Liver (tissue), 9 donors: ENCODE measurements around the gene EPS8. TPM values are rescaled to one million over a fixed set of nuclear protein-coding genes. Genes with fewer than 3 reads are reported as not detected.

Experiments
- DNase-seq: peaks from one replicate; pipeline ENCODE4 v3.0.0-alpha.2; 2017; ENCODE audit warnings: low spot score
- H3K27ac ChIP-seq, 2 donors: one replicate each; pipeline ENCODE4 v1.7.0; 2013; ENCODE audit warnings: inconsistent platforms in 2 of 2, low read length in 2 of 2, control low read depth in 1 of 2, low read depth in 1 of 2, mild to moderate bottlenecking in 1 of 2
- H3K27me3 ChIP-seq, 4 donors: one replicate each; pipeline versions ENCODE4 v1.6.1 to v1.7.0; 2013; ENCODE audit warnings: low read length in 3 of 4, inconsistent platforms in 1 of 4, mild to moderate bottlenecking in 1 of 4, moderate library complexity in 1 of 4; ENCODE audit not compliant: control insufficient read depth in 4 of 4, insufficient read depth in 4 of 4
- H3K36me3 ChIP-seq, 4 donors: one replicate each; pipeline versions ENCODE4 v1.6.1 to v1.7.0; 2013; ENCODE audit warnings: low read length in 3 of 4, mild to moderate bottlenecking in 3 of 4, low read depth in 1 of 4, moderate library complexity in 1 of 4; ENCODE audit not compliant: control insufficient read depth in 4 of 4, insufficient read depth in 3 of 4
- H3K4me1 ChIP-seq, 4 donors: one replicate each; pipeline versions ENCODE4 v1.6.1 to v1.7.0; 2013; ENCODE audit warnings: low read length in 3 of 4, mild to moderate bottlenecking in 3 of 4, moderate library complexity in 1 of 4; ENCODE audit not compliant: control insufficient read depth in 4 of 4, insufficient read depth in 4 of 4
- H3K4me3 ChIP-seq, 3 donors: one replicate each; pipeline versions ENCODE4 v1.6.1 to v1.7.0; 2013; ENCODE audit warnings: low read length in 3 of 3, control low read depth in 1 of 3, low read depth in 1 of 3, mild to moderate bottlenecking in 1 of 3
- H3K9ac ChIP-seq, 2 donors: one replicate each; pipeline ENCODE4 v1.7.0; 2013; ENCODE audit warnings: low read length in 2 of 2, mild to moderate bottlenecking in 2 of 2, moderate library complexity in 2 of 2, control low read depth in 1 of 2, low read depth in 1 of 2
- H3K9me3 ChIP-seq, 4 donors: one replicate each; pipeline versions ENCODE4 v1.6.1 to v1.7.0; 2013; ENCODE audit warnings: low read length in 3 of 4; ENCODE audit not compliant: control insufficient read depth in 4 of 4
- EGR1 ChIP-seq, 2 donors: IDR thresholded peaks; 2 replicates each; pipeline ENCODE4 v1.6.1; 2016 to 2018; ENCODE audit warnings: antibody characterized with exemption in 2 of 2, low read depth in 2 of 2
- FOXA1 ChIP-seq: IDR thresholded peaks from 2 replicates; pipeline ENCODE4 v1.6.1; 2016; ENCODE audit warnings: antibody characterized with exemption
- FOXA2 ChIP-seq: IDR thresholded peaks from 2 replicates; pipeline ENCODE4 v1.6.1; 2016; ENCODE audit warnings: antibody characterized with exemption
- GABPA ChIP-seq, 2 donors: IDR thresholded peaks in 1 of 2; conservative IDR thresholded peaks in 1 of 2; 2 replicates each; pipeline ENCODE4 v1.6.1; 2016; ENCODE audit warnings: antibody characterized with exemption in 2 of 2, mild to moderate bottlenecking in 1 of 2, moderate library complexity in 1 of 2
- HNF4A ChIP-seq, 2 donors: conservative IDR thresholded peaks; 2 replicates each; pipeline ENCODE4 v1.6.1; 2016; ENCODE audit warnings: antibody characterized with exemption in 2 of 2, mild to moderate bottlenecking in 2 of 2
- HNF4G ChIP-seq: IDR thresholded peaks from 2 replicates; pipeline ENCODE4 v1.6.1; 2016; ENCODE audit warnings: antibody characterized with exemption
- JUND ChIP-seq, 2 donors: IDR thresholded peaks; 2 replicates each; pipeline ENCODE4 v1.6.1; 2016; ENCODE audit warnings: antibody characterized with exemption in 2 of 2
- MAX ChIP-seq: IDR thresholded peaks from 2 replicates; pipeline ENCODE4 v1.6.1; 2016; ENCODE audit warnings: antibody characterized with exemption
- NR2F2 ChIP-seq: IDR thresholded peaks from 2 replicates; pipeline ENCODE4 v1.6.1; 2016; ENCODE audit warnings: antibody characterized with exemption
- RAD21 ChIP-seq, 2 donors: IDR thresholded peaks; 2 replicates each; pipeline ENCODE4 v1.6.1; 2016; ENCODE audit warnings: antibody characterized with exemption in 2 of 2, mild to moderate bottlenecking in 2 of 2
- RXRA ChIP-seq, 2 donors: IDR thresholded peaks; 2 replicates each; pipeline ENCODE4 v1.6.1; 2017 to 2018; ENCODE audit warnings: antibody characterized with exemption in 2 of 2, mild to moderate bottlenecking in 1 of 2
- SP1 ChIP-seq: IDR thresholded peaks from 2 replicates; pipeline ENCODE4 v1.6.1; 2018; ENCODE audit warnings: antibody characterized with exemption, mild to moderate bottlenecking
- TAF1 ChIP-seq: conservative IDR thresholded peaks from 2 replicates; pipeline ENCODE4 v1.6.1; 2016; ENCODE audit warnings: antibody characterized with exemption, mild to moderate bottlenecking
- YY1 ChIP-seq: IDR thresholded peaks from 2 replicates; pipeline ENCODE4 v1.6.1; 2016; ENCODE audit warnings: antibody characterized with exemption, mild to moderate bottlenecking
- ZBTB33 ChIP-seq: IDR thresholded peaks from 2 replicates; pipeline ENCODE4 v1.6.1; 2016; ENCODE audit warnings: antibody characterized with exemption
- WGBS: extraction: QIAGEN DNeasy Blood & Tissue Kit; methylation state at CpG from one replicate; pipeline ENCODE4 v1.1.7; 2013; 5-methylcytosine and 5-hydroxymethylcytosine counted together
- polyA plus RNA-seq, 2 donors: library from polyadenylated mRNA; stranded (reverse) in 1 of 2; unstranded in 1 of 2; fragments of 200-250 nt in 1 of 2; fragments of >200 nt in 1 of 2; fragmentation: Nextera tagmentation in 1 of 2; extraction: Ambion mirVana in 1 of 2; gene quantifications; one replicate each; pipeline versions ENCODE4 v1.2.1 to v1.2.3, GENCODE V29; 2013 to 2015
- total RNA-seq, 2 donors: library from RNA; depleted of rRNA; stranded (reverse); fragments of >200 nt; gene quantifications; one replicate each; pipeline ENCODE4 v1.2.3, GENCODE V29; 2014
- TF ChIP-seq, protein P1 (sequence below): IDR thresholded peaks from 2 replicates; pipeline ENCODE4 v1.6.1; 2016; ENCODE audit warnings: antibody characterized with exemption, mild to moderate bottlenecking
- TF ChIP-seq, protein P2 (sequence below): fragments of 150-350 bp; IDR thresholded peaks from 2 replicates; pipeline ENCODE4 v1.5.1; 2017; ENCODE audit warnings: improper control_type of control experiment, low read depth, low read length; ENCODE audit not compliant: missing input control
- TF ChIP-seq, protein P3 (sequence below): IDR thresholded peaks from 2 replicates; pipeline ENCODE4 v1.6.1; 2016; ENCODE audit warnings: antibody characterized with exemption
- donor health status: healthy.
- donor health status: healthy.
- donor health status: healthy.
- donor health status: healthy.
- donor health status: healthy.

Gene EPS8
- total and polyA plus RNA-seq, 4 donors = 13.7 to 40.2 (median 15.0) TPM

- H3K27ac ChIP-seq = no peak overlapping the region
- no peaks in the 10 kb centered on the region for H3K9me3 ChIP-seq
- H3K9ac ChIP-seq = no peak overlapping the region
- H3K27me3 ChIP-seq = no peaks in the 10 kb centered on the region
- H3K36me3 ChIP-seq = peaks cover 0 to 1% (median 0%) of the 10 kb centered on the region in 4 donors
- DNase-seq = no peak
- TF ChIP-seq NR2F2 = no peak
- TF ChIP-seq, protein P1, sequence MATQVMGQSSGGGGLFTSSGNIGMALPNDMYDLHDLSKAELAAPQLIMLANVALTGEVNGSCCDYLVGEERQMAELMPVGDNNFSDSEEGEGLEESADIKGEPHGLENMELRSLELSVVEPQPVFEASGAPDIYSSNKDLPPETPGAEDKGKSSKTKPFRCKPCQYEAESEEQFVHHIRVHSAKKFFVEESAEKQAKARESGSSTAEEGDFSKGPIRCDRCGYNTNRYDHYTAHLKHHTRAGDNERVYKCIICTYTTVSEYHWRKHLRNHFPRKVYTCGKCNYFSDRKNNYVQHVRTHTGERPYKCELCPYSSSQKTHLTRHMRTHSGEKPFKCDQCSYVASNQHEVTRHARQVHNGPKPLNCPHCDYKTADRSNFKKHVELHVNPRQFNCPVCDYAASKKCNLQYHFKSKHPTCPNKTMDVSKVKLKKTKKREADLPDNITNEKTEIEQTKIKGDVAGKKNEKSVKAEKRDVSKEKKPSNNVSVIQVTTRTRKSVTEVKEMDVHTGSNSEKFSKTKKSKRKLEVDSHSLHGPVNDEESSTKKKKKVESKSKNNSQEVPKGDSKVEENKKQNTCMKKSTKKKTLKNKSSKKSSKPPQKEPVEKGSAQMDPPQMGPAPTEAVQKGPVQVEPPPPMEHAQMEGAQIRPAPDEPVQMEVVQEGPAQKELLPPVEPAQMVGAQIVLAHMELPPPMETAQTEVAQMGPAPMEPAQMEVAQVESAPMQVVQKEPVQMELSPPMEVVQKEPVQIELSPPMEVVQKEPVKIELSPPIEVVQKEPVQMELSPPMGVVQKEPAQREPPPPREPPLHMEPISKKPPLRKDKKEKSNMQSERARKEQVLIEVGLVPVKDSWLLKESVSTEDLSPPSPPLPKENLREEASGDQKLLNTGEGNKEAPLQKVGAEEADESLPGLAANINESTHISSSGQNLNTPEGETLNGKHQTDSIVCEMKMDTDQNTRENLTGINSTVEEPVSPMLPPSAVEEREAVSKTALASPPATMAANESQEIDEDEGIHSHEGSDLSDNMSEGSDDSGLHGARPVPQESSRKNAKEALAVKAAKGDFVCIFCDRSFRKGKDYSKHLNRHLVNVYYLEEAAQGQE = no peak
- no peak overlapping the region for H3K4me3 ChIP-seq
- peaks cover 2 to 11% (median 5%) of the 10 kb centered on the region in 4 donors for H3K4me1 ChIP-seq
- WGBS = 87% methylated on average over 3 of the region's 3 CpGs
These were observed 11.1 kb downstream of the EPS8 start for GRCh38 chr12:15778126-15778525.

DNA sequence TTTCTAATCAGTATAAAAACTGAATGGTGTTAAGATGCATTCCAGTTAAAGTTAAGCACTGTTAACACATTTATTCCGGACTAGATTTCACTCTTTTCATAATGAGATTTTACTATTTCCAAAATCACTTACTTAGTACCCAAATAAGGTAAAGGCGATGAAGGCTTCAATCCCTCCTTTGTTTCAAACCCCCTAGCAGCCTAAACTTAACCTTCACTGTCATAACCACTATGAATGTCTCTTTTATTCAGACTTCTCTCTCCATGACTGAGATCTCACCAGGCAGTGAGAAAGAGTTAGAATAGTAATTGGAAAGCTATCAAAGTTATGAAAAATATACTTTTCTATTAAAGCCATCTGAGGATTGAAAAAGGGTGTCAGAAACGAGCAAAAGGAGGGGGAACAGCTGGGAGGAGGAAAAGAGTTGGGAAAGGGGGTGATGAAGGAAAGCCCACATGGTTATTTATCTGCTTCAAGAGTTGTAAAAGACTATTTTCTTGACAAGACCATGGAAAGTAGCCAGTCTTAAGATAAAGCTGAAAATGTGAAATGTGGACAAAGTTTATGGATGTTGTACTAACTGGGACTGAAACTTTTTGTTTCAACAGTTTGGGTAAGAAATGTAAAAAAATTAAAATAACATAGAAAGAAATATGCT, 11.7 kb downstream of the EPS8 start:
- H3K27me3 ChIP-seq = no peaks in the 10 kb centered on the region
- DNase-seq = no peak
- H3K9me3 ChIP-seq = no peaks in the 10 kb centered on the region
- no peak overlapping the region for H3K27ac ChIP-seq
- H3K36me3 ChIP-seq = no peaks in the 10 kb centered on the region
- H3K9ac ChIP-seq = no peak overlapping the region
- WGBS = 87% methylated on average over 3 of the region's 3 CpGs
- no peak overlapping the region for H3K4me3 ChIP-seq
- H3K4me1 ChIP-seq = peaks cover 2 to 11% (median 5%) of the 10 kb centered on the region in 4 donors
- TF ChIP-seq RXRA (IDR thresholded peaks at IDR 0.05) (no peak), RAD21 (IDR thresholded peaks at IDR 0.05) (no peak), FOXA2 (no peak), FOXA1 (no peak), EGR1 (IDR thresholded peaks at IDR 0.05; ENCODE audit: low read depth in 2 of 2) (no peak), JUND (IDR thresholded peaks at IDR 0.05) (no peak), NR2F2 (no peak), GABPA (IDR thresholded peaks at IDR 0.05 in 1 of 2, conservative IDR thresholded peaks at IDR 0.05 in 1 of 2) (no peak), ZBTB33 (no peak), SP1 (no peak), HNF4G (no peak), HNF4A (conservative IDR thresholded peaks at IDR 0.05) (no peak), YY1 (no peak), MAX (no peak), TAF1 (no peak)
- TF ChIP-seq, protein P2, sequence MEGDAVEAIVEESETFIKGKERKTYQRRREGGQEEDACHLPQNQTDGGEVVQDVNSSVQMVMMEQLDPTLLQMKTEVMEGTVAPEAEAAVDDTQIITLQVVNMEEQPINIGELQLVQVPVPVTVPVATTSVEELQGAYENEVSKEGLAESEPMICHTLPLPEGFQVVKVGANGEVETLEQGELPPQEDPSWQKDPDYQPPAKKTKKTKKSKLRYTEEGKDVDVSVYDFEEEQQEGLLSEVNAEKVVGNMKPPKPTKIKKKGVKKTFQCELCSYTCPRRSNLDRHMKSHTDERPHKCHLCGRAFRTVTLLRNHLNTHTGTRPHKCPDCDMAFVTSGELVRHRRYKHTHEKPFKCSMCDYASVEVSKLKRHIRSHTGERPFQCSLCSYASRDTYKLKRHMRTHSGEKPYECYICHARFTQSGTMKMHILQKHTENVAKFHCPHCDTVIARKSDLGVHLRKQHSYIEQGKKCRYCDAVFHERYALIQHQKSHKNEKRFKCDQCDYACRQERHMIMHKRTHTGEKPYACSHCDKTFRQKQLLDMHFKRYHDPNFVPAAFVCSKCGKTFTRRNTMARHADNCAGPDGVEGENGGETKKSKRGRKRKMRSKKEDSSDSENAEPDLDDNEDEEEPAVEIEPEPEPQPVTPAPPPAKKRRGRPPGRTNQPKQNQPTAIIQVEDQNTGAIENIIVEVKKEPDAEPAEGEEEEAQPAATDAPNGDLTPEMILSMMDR = no peak
- TF ChIP-seq, protein P3, sequence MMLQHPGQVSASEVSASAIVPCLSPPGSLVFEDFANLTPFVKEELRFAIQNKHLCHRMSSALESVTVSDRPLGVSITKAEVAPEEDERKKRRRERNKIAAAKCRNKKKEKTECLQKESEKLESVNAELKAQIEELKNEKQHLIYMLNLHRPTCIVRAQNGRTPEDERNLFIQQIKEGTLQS = no peak
- TF ChIP-seq, protein P1 = no peak
